ENCODE measurements around the gene ADGRG6. TPM values are rescaled to one million over a fixed set of nuclear protein-coding genes. Genes with fewer than 3 reads are reported as not detected.

The ADGRG6 gene
- total and polyA plus RNA-seq, 10 of the 15 experiments (the other 5 are each of a cell fraction or from before 2014, with no cell fraction given): 0.01 to 0.24 (median 0.13) TPM; not detected in 7

- intact Hi-C loops (cut with micrococcal nuclease; ENCODE audit: unreplicated experiment) (no loop called here), in situ Hi-C loops (cut with MboI) (loop anchor here (25.0 kb wide), 1 partner anchor 1530 kb away; the partner anchor contains the start of gene PLAGL1)
- CTCF ChIA-PET: interaction anchor here (0.9 kb wide), 1 partner anchor 26 kb away, joined by 3 read pairs; no protein-coding TSS in a partner anchor
- no peaks in the 10 kb centered on the region for H4K20me1 ChIP-seq (ENCODE audit: control insufficient read depth, insufficient read depth)
- no peak overlapping the region for H3K9ac ChIP-seq (ENCODE audit: control insufficient read depth, insufficient read depth, low read length)
- TF ChIP-seq NBN (IDR thresholded peaks at IDR 0.05): no peak
- H3K9me3 ChIP-seq (replicated peaks; ENCODE audit: control insufficient read depth, insufficient read depth, low read length): no peaks in the 10 kb centered on the region
- H3K79me2 ChIP-seq (ENCODE audit: control insufficient read depth, insufficient read depth, low read length): no peaks in the 10 kb centered on the region
- no peak overlapping the region for H3K4me3 ChIP-seq
- H3K27ac ChIP-seq (ENCODE audit: control insufficient read depth, insufficient read depth): no peak overlapping the region
- WGBS (ENCODE audit: insufficient coverage, insufficient replicate concordance, low lambda C conversion rate, missing lambda C conversion rate): 0% methylated on average over 1 of the region's 1 CpG
- H2AFZ ChIP-seq (ENCODE audit: control insufficient read depth, low read depth, low read length): no peak overlapping the region
- H3K36me3 ChIP-seq (ENCODE audit: control insufficient read depth in 2 of 2, insufficient read depth in 2 of 2, low read length in 1 of 2): no peaks in the 10 kb centered on the region
- FAIRE-seq: no peak
- no peaks in the 10 kb centered on the region for H3K4me1 ChIP-seq (ENCODE audit: control insufficient read depth, insufficient read depth, low read length)
- DNase-seq (ENCODE audit: low read depth, low spot score): no peak
- no TSS peak for BruUV-seq (replicated peaks)
- no peaks in the 10 kb centered on the region for H3K27me3 ChIP-seq (replicated peaks in 1 of 2; ENCODE audit: control insufficient read depth in 2 of 2, insufficient read depth in 2 of 2, low read length in 1 of 2)
- POLR2A ChIA-PET: no interaction called here
- ATAC-seq: no peak
- H3K4me2 ChIP-seq (ENCODE audit: control insufficient read depth, insufficient read depth): no peak overlapping the region
- RAD21 ChIA-PET (ENCODE audit: unreplicated experiment): interaction anchor here (1.3 kb wide), 1 partner anchor 10 kb away, joined by 3 read pairs; no protein-coding TSS in a partner anchor
- SMC1A ChIA-PET (ENCODE audit: uncharacterized antibody, unreplicated experiment): interaction anchor here (0.8 kb wide), 1 partner anchor 10 kb away, joined by 3 read pairs; no protein-coding TSS in a partner anchor
These were observed 180.4 kb downstream of the ADGRG6 start for GRCh38 chr6:142482249-142482648.

GRCh38 chr6:142482974-142483373 is 181.2 kb downstream of the ADGRG6 start:
- Histone ChIP-seq H3K9me3 (replicated peaks; ENCODE audit: control insufficient read depth, insufficient read depth, low read length) (no peaks in the 10 kb centered on the region), H3K4me3 (no peak overlapping the region), H3K4me2 (ENCODE audit: control insufficient read depth, insufficient read depth) (no peak overlapping the region), H4K20me1 (ENCODE audit: control insufficient read depth, insufficient read depth) (no peaks in the 10 kb centered on the region), H3K27ac (ENCODE audit: control insufficient read depth, insufficient read depth) (no peak overlapping the region), H3K79me2 (ENCODE audit: control insufficient read depth, insufficient read depth, low read length) (no peaks in the 10 kb centered on the region), H3K27me3 (replicated peaks in 1 of 2; ENCODE audit: control insufficient read depth in 2 of 2, insufficient read depth in 2 of 2, low read length in 1 of 2) (no peaks in the 10 kb centered on the region), H3K9ac (ENCODE audit: control insufficient read depth, insufficient read depth, low read length) (no peak overlapping the region), H3K36me3 (ENCODE audit: control insufficient read depth in 2 of 2, insufficient read depth in 2 of 2, low read length in 1 of 2) (no peaks in the 10 kb centered on the region), H3K4me1 (ENCODE audit: control insufficient read depth, insufficient read depth, low read length) (no peaks in the 10 kb centered on the region), H2AFZ (ENCODE audit: control insufficient read depth, low read depth, low read length) (no peak overlapping the region)
- WGBS (ENCODE audit: insufficient coverage, insufficient replicate concordance, low lambda C conversion rate, missing lambda C conversion rate): 17% methylated on average over 5 of the region's 5 CpGs
- POLR2A ChIA-PET: no interaction called here
- FAIRE-seq: no peak
- no peak for ATAC-seq
- CTCF ChIA-PET: interaction anchor here (1.0 kb wide), 1 partner anchor 10 kb away, joined by 4 read pairs; no protein-coding TSS in a partner anchor
- in situ Hi-C loops (cut with MboI): loop anchor here (25.0 kb wide), 1 partner anchor 1529 kb away; the partner anchor contains the start of gene PLAGL1
- BruUV-seq (replicated peaks): no TSS peak
- TF ChIP-seq FOXK2 (IDR thresholded peaks at IDR 0.05) (no peak), CHD4 (IDR thresholded peaks at IDR 0.05) (no peak), BCLAF1 (IDR thresholded peaks at IDR 0.05) (no peak), IKZF1 (conservative IDR thresholded peaks at IDR 0.05) (no peak), BHLHE40 (IDR thresholded peaks at IDR 0.05; ENCODE audit: borderline replicate concordance in 1 of 2, low read depth in 2 of 2, low read length in 1 of 2) (no peak), KAT2A (conservative IDR thresholded peaks at IDR 0.05; ENCODE audit: control insufficient read depth, low read depth, low read length) (no peak), EP300 (IDR thresholded peaks at IDR 0.05; ENCODE audit: borderline replicate concordance in 1 of 2, control insufficient read depth in 1 of 2, low read depth in 2 of 2, low read length in 2 of 2) (no peak)
- intact Hi-C loops (cut with micrococcal nuclease; ENCODE audit: unreplicated experiment): no loop called here
- SMC1A ChIA-PET (ENCODE audit: uncharacterized antibody, unreplicated experiment): no interaction called here
- no peak for DNase-seq (ENCODE audit: low read depth, low spot score)
- RAD21 ChIA-PET (ENCODE audit: unreplicated experiment): interaction anchor here (1.3 to 2.2 kb wide), 2 partner anchors 8 to 11 kb away, joined by 3 to 7 read pairs; no protein-coding TSS in a partner anchor
